ENCODE data around the gene OLFML1. TPM values are rescaled to one million over a fixed set of nuclear protein-coding genes. Genes with fewer than 3 reads are reported as not detected.

Gene OLFML1
- total and polyA plus RNA-seq, 2 donors (not counting 3 experiments of a cell fraction or from before 2014, with no cell fraction given), result not detected

DNA sequence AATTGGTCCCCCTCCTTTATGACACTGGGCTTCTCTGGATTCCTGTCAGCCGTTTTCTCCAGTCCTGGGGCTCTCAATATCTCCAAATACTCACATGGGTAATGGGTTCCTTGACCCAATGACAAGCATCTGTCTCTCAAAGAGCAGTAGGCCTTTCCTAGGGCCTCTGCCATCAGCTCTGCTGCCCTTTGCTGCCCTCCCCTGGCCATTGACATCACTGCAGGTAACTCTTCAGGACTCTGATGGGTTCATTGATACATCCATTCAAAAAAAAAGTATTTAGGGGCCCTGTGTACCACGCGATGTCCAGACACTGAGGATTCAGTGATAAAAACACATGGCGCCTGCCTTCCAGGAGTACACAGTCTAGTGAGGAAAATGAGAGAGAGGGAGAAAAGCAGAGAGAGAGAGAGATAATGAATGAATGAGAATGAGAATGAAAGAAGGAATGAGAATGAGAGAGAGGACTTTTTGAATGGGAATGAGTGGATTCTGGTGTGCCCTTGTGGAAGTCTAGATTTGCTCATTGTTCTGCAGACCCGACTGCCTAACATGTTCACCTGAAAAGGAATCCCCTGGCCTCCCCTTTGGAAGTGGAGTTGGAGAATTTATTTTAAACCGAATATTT lies 42.6 kb upstream of the OLFML1 start:
- Histone ChIP-seq H3K9me3 (replicated peaks; ENCODE audit: control insufficient read depth, insufficient read depth, low read length) (no peaks in the 10 kb centered on the region), H3K9me1 (replicated peaks; ENCODE audit: control insufficient read depth, extremely low read depth, insufficient read depth, low read length) (no peaks in the 10 kb centered on the region), H3K4me2 (ENCODE audit: insufficient read depth, low read length) (no peak overlapping the region), H3K4me3 (replicated peaks in 1 of 3; ENCODE audit: insufficient read depth in 1 of 3, low read depth in 1 of 3, low read length in 3 of 3) (no peak overlapping the region), H3K27me3 (ENCODE audit: control insufficient read depth in 2 of 2, insufficient read depth in 2 of 2, low read length in 2 of 2) (peaks cover 2 to 11% of the 10 kb centered on the region in 2 experiments), H3K79me2 (ENCODE audit: control insufficient read depth, insufficient read depth, low read length) (no peaks in the 10 kb centered on the region), H3K27ac (ENCODE audit: insufficient read depth, low read depth, low read length) (no peak overlapping the region), H2AFZ (ENCODE audit: low read depth, low read length) (no peak overlapping the region), H3K4me1 (ENCODE audit: control insufficient read depth, extremely low read depth, insufficient read depth, low read length) (no peaks in the 10 kb centered on the region), H3K9ac (replicated peaks; ENCODE audit: extremely low read depth, insufficient read depth, low read length) (no peak overlapping the region), H3K36me3 (ENCODE audit: control insufficient read depth in 2 of 2, extremely low read depth in 1 of 2, insufficient read depth in 2 of 2, low read length in 2 of 2) (no peaks in the 10 kb centered on the region), H4K20me1 (replicated peaks; ENCODE audit: control insufficient read depth, extremely low read depth, insufficient read depth, low read length) (no peaks in the 10 kb centered on the region)
- ChIA-PET POLR2A (no interaction called here), CTCF (interaction anchor here (0.6 to 4.8 kb wide), 34 partner anchors 9 to 688 kb away, joined by 3 to 104 read pairs (median 5); no protein-coding TSS in a partner anchor)
- dilution Hi-C loops (cut with MboI; ENCODE audit: extremely low pct_ligation_motif_present, low sequenced_read_pairs) (no loop called here), intact Hi-C loops (cut with micrococcal nuclease) (loop anchor here (1.0 to 10.0 kb wide), 7 partner anchors 89 to 630 kb away; no protein-coding TSS in a partner anchor)
- FAIRE-seq (peak; percentile 67), DNase-seq (ENCODE audit: low read depth, low spot score) (peak; percentile 63)
- BruUV-seq (replicated peaks), result no TSS peak
- TF ChIP-seq POLR2AphosphoS5 (IDR thresholded peaks at IDR 0.05; ENCODE audit: insufficient read depth, low read depth, low read length) (no peak), MYC (IDR thresholded peaks at IDR 0.05; ENCODE audit: low read depth, low read length) (no peak), CTCF (IDR thresholded peaks at IDR 0.05; ENCODE audit: extremely low read depth in 1 of 2, insufficient read depth in 1 of 2, low read depth in 1 of 2, low read length in 2 of 2) (peak; percentile 78 to 80)
